NCI-H2107 treated with DMSO at 0.1 percent for 48 hours (cell line): ENCODE data around the gene SEMA6A.

Experiments
- DNase-seq: peaks from one replicate; lab custom pipeline; 2025; ENCODE audit not compliant: unreplicated experiment; lab: John Stamatoyannopoulos, UW

The SEMA6A gene

DNA sequence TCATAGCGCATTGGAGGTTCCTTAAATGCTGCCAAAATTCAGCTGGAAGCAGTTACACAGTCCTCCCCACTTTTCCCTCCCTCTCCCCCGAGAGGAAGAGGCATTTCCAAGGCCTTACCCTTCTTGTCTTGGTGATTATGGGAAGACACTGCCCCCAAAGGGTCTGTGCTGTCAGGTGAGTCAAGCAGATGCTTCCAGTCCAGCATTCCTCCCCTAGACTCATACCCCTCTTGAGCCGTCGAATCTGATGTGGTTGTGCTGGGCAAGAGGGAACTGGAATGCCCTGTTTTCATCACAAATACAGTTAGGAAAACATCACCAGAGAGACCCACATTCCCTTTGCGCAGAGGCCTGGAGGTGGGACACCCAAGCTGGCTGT lies 107.2 kb downstream of the SEMA6A start:
- DNase-seq: no peak

DNA sequence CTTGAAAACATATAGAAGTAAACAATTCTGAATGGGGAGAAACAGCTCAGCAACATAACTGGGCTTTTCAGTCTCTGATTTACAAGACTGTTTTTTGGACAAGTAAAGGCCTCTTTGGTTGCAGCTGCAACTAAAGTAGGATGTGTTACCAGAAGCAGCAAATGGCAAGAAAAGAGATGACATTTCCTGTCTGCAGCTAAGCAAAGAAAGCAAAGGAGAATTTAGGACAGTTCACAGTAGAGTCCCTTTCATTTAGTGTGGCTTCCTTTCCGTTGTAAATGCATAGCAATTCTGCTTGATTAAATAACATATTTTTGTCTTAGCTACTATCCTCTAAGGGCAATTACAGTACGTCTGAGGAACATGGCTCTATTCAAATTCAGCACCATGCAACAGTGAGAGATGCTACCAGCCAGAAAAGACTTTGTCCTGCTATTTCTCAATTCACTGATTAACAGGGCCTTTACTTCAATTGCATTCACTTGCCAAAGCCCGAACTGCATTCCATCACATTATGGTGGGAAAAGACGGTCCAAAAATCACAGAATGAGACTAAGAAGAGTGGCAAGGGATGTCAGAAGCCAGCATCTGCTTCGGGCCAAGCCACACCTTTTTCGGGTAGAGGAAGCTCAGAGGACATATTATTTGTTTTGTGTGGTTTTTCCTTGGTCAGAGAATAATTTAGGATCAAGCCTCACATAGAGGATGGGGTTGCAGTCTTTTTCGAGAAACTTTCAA lies 107.7 kb downstream of the SEMA6A start:
- DNase-seq: no peak

DNA sequence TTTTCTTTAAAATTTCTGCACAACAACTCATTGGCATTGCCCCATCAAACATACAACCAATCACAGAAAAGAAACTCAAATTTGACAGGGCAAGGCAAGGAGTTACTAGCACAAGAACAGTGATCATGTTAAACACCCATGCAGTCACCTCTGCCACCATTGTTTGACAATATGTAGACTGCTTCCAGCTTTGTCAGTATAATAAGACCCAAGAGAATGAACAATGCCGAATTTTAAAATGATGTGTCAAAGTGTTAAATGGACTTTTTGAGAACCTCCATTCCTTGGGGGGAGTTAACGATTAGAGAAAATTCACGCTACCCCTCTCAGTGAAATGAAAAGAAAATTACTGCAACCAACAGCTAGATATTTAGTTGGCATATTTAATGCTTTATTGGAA lies 109.2 kb downstream of the SEMA6A start:
- DNase-seq: no peak

DNA sequence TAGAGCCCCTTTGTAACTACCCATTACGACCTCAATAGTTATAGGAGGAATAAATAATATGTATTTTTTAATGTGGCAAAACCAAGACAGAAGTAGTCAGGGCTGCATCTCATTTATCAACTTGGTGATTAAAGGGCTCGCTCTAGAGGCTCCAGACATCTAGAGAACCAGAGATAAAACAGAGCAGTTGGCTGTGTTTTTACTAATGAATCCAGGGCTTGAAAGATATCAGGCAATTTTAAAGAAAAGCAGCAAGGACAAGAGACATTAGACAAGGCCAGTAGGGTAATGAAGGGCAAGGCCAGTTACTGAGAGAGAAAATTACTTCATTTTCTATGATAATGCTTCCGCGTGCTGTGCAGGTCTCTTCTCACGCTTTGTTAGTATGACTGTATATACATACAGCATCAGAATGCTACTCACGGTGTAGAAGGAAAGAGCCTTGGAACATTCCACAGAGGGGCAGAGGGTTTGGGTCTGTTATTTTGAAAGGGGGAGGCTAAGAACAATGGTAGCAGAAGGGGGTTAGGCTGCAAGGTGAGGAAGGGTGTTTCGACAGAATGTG lies 110.4 kb downstream of the SEMA6A start:
- no peak for DNase-seq

DNA sequence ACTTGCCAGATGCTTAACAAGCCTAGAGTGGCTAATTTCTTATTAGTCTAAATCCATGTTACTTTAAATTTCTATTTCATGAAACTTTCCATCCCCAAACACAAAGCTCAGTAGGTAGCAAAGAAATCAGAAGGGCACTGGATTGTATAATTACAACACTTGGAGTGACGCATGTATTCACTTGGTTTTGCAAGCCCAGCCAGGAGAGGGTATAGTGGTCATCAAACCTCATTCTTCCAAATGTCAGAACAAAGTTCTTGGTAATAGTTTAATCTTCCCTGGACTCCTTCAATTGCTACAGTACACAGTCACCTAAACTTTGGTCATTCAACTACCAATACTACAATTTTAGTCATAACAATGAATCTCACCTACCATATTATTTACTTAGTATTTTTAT lies 112.1 kb downstream of the SEMA6A start:
- DNase-seq: no peak

DNA sequence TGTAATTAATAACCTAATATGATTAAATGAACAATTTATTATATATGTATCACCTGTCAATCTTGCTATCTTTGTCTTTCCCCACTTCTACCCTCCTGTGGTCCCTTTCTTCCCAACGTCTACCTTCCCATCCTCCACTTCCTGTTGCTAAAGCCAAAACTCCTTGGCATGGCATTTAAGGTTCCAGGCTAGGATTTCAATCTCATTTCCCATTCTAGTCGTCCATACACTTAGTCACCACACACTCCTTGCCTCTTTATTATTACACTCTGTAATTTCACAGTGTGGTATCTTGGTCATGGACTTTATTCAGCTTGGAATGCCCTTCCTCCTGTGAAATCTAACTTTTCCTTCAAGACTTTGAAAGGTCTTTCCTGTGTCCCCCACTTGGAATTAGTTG lies 115.3 kb downstream of the SEMA6A start:
- DNase-seq: no peak

DNA sequence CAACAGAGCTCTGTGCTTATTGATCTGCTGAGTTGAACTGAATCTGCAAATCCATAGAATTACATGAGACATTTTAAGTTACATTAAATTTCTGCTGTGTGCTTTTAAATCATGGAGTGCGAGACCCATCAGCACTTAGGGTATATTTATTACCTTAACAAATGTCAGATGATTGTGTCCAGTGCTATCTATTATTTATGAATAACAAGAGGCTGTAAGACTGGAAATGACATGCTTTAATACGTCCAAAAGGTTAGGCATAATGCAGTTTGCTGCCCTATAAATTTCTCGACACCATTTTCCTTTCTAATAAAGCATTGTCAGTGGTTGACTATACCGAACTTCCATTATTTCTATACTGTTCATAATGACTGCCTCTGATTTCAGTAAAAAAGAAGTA lies 117.6 kb downstream of the SEMA6A start:
- DNase-seq: no peak

DNA sequence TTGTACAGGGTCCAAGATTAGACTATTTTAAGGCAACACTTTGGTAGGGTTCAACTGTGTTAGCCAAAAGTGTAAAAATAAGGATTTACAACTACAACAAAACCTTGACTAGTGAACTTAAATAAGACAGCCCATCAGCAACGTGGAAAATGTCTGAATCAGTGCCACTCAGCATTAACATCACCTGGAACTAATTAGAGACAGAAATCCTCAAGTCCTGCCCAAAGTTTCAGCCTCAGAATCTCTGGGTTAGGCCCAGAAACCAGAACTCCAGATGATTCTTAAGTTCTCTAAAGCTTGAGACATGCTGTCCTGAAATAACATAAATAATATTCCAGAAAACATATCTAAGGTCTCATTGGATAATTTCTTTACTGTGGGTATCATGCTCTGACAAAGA lies 118.6 kb downstream of the SEMA6A start:
- no peak for DNase-seq

DNA sequence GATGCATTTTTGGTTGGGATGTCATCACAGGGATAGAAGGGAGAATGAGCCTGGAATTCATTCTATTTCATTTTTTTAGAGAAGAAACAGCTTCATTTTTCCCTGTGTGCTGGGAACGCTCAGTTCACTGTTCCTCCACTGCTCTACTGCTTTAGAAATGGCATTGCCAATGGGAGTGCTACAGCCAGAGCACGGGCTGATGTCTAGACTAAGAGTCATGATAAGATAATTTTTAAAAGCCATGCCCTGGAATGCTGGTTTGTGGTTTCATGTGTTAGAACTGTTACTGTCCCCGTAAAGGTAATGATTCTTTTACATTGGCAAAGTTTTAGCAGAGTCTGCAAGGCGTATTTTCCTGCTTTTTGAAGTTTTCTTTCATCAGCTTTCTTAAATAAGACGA lies 119.6 kb downstream of the SEMA6A start:
- DNase-seq: no peak

DNA sequence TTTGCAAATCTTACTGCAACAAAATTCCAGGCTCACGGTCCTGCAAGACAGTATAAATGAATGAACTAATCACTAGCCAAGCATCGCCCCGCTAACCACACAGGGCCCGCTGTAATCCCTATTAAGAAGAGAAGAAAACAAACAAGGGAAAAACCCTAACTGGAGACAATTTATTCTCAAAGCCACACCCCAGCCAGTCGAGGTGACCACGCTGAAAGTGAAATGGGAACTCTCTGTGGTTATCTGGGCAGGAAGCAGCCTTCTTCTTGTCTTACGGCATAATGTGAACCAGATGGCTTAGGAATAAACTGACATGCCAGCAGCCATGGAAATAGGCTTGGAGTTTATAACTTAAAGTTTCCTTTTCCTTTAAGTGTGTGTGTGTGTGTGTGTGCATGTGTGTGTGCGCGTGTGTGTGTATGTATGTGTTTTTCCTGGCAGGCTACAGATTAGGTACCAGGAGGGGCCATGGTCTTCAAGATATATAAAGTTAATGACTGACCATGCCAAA lies 120.2 kb downstream of the SEMA6A start:
- DNase-seq: no peak

DNA sequence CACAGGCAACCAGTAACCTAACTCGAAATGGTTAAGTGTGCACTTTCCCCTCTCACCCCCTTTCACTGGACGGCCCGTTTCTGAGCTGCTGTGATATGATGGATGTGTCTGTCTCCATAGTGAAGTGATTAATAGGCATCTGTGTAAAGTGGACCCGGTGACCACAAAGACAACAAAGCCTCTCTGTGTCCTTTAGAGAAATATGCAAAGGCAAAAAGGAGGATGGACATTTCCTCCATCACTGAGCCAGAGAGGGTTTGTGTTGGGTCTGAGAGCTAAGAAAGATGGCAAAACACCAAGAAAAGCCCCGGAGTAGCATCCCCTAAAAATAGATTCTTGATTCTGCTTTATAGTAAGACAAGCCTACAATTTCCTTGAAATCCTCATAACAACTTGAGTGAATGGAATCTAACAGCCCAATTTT lies 120.6 kb downstream of the SEMA6A start:
- no peak for DNase-seq

DNA sequence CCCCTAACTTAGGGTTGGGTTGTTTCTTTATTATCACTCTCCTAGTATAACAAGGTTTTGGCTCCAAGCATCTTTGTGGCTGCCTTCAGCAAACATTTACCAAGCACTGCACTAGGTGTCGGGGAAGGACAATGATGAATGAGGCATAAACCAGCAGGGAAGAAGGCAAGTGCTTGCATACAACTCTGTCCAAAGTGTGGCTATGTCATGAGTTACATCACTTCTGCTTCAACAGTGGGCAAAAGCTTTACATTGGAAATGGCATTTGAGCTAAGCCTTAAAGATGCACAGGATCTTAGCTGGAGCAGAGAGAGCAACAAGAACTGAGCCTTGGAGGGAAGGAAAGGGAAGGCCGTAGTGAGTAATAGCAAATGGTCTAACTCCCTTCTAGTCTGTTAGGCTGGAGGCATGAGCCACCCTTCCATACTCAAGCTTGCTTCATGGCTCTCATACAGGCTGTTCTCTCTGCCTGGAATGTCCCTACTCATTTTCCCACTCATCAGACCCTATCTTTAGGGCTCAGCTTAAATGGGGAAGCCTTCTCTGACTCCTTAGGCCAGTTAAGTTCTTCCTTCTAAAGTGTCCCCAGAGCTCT lies 121.8 kb downstream of the SEMA6A start:
- no peak for DNase-seq

DNA sequence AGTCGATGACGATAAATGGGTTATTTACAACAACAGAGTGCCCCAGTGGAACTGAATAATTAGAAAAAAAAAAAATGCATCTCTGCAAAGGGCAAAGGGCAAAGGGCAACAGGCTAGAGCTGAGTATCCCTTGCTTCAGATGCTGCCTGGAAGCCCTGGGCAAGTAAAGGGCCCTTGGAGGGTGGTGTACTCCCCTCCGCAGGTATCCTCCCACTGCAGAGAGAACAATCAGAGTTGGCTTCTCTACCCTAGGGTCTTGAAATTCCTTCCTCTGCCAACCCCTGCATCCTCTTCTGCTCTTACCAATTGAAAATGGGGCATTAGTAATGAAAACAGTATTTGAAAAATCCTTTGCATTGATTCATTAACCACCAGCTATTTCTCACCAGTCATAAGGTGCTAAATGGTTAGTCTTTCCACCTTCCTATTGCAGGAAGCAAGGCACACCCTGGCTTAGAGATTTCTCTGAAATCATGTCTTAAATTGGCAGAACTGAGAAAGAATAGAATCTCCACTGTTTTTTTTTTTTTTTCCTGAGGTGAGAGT lies 122.6 kb downstream of the SEMA6A start:
- no peak for DNase-seq

DNA sequence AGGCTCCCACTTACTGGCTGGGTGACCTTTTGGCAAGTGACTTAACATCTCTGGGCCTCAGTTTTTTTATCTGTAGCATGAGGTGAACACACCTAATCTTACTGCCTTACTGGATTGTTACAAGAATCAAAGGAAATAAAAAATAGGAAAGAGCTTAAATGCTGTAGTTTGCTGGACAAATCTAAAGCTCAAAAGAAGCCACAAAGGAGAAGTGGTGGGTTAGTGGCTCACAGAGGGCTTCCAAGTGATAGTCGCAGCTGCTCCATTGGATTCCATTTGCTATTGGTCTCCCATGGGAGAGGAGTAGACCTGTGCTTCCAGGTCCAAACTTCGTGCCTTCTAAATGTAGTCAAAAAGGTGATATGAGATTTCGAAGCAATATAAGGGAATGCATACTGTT lies 123.6 kb downstream of the SEMA6A start:
- DNase-seq: no peak

DNA sequence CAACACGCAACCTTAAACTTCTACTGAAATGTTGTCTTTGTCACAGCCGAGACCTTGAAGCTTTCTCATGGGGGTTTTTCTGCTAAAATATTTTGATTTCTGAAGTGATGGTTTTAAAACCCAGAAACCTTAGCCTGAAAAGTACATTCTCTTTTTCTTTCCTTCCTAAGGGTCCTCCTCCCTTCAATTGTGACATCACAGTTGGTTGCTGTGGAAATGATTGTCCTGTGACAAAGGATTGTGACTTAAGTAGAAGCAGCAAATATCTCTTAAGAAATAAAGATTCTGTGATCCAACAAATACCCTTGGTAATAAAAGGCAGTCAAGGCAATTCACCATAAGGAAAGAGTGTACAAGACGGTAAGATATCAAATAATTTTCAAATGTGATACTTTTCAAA lies 125.2 kb downstream of the SEMA6A start:
- DNase-seq: no peak

DNA sequence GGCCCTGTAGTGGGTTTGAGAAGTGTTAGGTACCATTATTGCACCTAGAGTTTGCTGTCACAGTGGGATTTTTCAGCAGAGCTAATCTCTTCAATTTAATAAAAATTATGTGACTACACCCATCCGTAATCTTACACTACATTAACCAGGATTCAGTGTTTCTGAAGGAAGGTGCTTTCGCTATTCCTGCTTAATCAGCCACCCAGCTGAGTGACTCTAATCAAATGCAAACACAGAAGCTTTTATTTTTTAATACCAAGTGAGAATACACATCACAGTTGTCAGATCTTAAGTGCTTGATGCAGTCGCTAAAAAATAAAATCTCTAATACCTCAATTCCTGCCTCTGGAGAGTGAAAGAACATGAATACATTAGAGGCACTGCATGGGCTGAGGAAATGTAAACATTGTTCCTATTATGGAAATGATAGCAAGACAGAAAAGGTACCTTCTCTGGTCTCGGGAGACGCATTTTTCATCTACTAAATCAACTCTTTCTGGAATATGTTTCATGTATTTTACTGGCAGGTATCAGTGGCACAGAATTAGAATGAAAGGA lies 125.7 kb downstream of the SEMA6A start:
- DNase-seq: no peak

DNA sequence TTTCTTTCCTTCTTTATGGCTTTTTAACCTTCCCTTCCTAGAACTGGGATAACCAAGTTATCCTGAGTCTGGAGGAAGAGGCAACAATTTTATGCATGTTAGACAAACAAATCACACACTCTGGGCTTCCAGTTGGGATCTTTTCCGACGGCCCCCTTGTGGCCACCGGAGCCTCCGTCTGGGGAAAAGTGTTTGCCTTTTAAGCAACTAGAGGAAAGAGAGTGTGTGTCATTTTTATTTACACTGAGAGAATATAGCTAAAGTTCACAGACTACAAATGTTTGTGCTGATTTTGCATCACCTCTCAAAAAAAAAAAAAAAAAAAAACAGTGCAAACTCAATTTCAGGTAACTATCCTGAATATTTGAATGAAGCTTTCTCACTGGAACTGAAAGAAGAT lies 126.2 kb downstream of the SEMA6A start:
- DNase-seq: no peak

DNA sequence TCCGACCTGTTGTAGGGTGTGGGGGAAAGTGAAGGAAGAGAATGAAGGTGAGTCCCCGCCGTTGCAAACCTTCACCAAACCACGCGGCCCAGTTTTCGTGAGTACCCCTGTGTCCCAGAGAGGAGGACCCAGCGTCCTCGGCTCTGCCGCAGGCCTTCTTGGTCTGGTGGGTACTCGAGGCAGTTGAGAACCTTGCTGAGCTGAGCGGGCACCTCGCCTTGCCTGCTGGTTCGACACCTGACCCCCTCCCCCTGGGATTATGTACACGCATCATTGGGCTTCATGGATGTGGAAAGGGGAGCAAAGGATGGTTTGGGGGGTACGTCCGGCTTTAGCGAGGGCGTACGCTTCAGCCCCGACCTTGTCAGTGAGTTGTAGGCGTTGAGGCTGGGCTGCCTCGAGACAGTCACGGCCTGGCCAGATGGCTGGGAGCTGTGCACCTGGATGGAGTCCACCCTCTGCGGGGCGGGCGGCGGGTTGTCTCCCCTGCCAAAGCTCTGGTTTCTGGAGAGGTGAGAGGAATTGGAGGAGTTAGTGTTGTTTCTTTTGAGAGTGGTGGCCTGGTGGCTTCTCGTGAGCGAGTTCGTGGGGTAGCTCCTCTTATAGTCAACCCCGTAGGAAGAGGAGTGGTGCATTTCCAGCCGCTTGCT lies 128.1 kb downstream of the SEMA6A start:
- no peak for DNase-seq

DNA sequence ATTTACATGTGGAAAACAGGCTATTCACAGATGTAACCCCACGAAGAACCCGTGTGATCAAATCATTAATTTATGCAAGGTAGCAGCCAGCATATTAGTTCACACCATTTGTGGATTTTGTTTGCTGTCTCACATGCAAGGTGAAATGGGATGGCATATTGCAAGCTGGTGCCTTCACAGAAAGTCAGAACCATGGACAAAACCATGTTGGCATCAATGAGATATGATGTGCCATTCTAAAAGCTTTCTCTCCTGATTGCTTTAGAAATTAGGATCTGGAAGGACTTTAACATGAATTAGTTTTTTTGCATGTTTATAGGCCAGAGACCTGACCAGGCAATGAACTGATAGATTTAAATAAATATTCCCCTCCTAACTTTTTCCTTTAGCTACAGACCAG lies 129.3 kb downstream of the SEMA6A start:
- no peak for DNase-seq

DNA sequence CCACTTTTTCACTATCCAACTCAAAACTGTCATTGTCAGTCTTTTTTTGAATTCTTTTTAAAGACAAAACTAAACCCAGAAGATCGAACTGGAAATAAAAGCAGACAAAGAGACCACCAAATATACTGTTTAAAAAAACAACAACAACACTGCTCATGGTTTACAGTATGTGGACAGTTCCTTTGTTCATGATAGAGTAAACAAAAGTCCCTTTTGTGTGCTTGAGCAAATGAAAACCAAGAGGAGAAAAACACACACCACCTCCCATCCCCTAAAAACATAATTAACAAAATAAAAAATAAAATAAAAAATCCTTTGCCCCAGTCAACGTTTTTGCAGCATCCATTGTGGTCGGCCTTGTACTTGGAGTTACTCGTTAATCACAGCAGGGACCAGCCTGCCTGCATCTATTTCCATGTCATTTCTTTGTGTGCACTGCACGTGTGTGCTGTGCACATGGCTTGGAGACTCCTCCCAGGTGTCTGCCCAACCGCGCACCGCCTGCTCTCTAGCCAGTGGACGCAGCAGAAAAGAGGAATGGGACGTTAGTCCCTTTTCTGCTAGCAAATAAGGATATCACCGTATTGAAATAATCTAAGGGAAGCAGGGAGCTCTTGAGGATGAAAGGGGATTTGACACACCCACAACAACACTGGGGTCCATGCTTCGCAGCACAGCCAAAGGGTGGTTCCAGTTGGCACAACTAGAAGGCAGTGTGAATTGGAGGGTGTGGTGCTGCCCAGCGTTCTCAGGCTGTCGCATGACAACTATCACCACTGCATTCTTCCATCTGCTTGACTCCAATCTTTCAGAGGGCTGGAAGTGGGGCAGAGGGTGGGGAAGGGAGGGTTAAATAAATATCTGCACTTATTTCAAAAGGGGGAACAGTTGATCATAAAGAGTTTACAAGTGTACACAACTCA lies 130.0 kb downstream of the SEMA6A start:
- peak; percentile 16 for DNase-seq
